GM10266 (cell line): ENCODE data around the gene MAP3K14.
"Not testable (repeated sequence)": the region's sequence is repeated elsewhere in the genome, so short reads cannot be mapped to it uniquely, and the experiment has no call there.

ENCODE experiments used
- DNase-seq: peaks from one replicate; pipeline ENCODE4 v3.0.0; 2012; ENCODE audit errors: extremely low spot score
- CTCF ChIP-seq: IDR thresholded peaks from 2 replicates; pipeline ENCODE4 v1.5.1; 2012; ENCODE audit warnings: mild to moderate bottlenecking, low read depth; ENCODE audit not compliant: control insufficient read depth, insufficient read depth; ENCODE audit errors: missing control alignments

MAP3K14 gene

DNA sequence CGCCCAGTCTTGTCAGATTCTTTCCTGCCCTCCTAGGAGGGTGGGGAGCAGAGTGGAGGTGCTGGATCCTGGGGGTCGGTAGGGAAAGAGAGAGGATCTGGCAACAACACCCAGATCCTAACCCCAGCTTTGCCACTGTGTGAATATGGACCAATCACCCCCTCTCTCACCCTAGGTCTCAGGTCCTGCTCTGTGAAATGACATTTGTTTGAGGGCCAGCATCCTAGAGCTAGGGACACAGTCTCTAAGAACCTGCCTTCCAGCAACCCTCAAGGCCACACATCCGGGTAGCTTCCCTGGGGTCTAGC lies 28.4 kb upstream of the MAP3K14 start:
- DNase-seq, result no peak
- TF ChIP-seq CTCF, result no peak

GRCh38 chr17:45343967-45344664 lies 27.3 kb upstream of the MAP3K14 start:
- not testable (repeated sequence) for DNase-seq

DNA sequence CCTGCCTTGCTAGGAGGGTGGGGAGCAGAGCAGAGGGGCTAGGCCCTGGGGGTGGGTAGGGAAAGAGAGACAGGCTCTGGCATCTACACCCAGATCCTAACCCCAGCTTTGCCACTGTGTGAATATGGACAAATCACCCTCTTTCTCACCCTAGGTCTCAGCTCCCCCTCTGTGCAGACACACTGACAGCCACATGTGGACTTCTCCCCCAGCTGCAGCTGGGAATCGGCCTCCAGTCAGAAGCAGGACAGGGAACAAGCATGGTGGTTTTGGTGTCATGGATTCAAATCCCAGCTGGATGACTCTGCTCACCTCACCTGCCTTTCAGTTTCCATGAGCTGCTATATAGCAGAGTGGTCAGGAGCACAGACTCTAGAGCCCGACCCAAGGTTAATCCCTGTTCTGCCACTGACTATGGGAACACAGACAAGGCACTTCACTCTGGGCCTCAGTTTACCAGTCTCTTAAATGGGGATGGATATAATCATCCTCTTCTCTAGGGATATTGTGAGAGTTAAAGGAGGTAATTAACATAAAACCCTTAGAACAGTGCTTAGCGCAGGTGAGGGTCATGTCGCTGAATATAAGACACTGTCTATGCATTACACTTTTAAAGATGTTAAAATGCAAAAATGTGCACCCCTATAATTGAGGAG lies 26.2 kb upstream of the MAP3K14 start:
- no peak for TF ChIP-seq CTCF
- DNase-seq, result no peak

- TF ChIP-seq CTCF, result no peak
- no peak for DNase-seq
Measured at GRCh38 chr17:45342306-45342705, 25.5 kb upstream of the MAP3K14 start.

DNA sequence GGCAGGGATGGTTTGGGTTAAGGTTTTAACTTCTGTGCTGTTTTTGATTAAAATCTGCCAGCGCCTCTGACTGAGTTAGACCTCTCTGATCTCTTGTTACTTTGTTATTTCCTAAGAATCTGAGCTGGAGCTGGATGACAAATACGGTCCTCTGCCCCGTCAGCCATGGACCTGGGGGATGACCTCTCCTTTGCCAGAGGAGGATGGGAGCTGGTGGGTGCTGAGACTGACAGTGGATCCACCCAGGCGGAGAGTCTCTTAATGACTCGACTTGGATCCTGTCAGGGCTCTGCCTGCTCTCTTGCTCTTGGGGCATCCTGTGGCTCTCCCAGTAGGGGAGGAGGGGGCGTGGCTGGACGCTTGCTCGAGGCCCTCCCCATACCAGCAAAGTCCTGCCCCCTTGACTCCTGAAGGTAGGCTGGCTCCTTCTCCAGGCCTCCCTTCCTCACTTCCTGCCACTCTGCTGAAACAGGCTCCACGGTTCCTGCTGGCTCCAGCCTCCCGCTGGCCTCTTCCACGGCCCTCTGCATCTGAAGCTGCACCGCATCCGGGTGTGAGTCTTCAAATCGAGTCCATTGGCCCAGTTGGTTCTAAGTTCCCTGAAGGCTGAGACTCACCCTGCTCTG lies 24.8 kb upstream of the MAP3K14 start:
- DNase-seq, result no peak
- TF ChIP-seq CTCF, result no peak

DNA sequence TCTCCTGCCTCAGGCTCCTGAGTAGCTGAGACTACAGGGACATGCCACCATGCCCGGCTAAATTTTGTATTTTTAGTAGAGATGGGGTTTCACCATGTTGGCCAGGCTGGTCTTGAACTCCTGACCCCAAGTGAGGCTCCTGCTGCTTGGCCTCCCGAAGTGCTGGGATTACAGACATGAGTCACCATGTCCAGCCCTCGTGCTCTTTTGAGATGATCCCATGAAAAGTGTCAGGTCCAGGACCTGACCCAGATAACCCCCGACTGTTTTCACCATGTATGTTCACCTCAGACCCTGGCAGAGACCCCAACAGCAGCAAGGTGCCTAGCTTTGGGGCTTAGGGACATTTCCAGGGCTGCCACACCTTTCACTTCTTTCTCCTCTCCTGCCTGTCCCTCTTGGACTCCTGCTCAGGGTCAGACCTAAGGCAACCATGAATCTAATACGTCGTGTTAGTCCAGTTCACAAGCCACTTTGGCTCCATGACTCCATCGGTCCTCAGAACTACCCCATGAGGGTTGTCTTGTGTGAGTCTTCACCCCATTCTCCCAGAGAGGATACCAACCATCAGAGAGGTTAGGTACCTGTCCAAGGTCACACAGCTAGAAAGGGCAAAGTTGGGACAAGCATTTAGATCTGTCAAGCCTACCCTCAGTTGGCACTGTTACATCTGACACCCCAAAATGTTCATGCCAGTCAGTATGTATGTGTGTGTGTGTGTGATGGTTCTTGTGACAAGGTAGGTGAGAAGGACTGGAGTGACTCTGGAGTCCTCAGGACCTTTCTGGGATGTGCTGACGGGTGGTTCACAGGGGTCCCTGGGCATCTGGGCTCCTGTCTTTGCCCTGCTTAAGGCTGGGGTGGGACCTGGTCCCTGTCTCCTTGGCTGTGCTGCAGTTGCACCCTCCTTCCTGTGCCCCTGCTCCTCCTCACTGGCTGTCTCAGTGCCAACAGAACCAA lies 23.1 kb upstream of the MAP3K14 start:
- TF ChIP-seq CTCF, result no peak
- no peak for DNase-seq

DNA sequence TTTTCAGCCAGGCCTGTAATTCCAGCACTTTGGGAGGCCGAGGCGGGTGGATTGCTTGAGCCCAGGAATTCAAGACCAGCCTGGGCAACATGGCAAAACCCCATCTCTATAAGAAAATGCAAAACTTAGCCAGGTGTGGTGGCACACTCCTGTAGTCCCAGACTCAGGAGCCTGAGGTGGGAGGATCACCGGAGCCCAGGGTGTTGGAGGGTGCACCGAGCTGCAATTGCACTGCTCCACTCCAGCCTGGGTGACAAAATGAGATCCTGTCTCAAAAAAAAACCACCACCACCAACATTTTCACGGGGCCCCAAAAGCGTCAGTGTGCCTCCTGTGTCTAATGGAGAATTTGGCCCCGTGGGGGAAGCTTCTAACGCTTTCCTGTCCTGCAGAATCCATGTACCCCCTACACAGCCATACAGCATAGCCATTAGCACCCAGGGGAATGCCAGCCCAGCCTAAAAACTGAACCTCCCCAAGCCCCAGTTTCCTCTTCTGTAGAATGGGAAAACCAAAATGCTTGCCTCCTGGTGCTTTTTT lies 22.2 kb upstream of the MAP3K14 start:
- TF ChIP-seq CTCF, result no peak
- no peak for DNase-seq
